OCI-LY7 (cell line): ENCODE data around the gene KRT39. TPM values are rescaled to one million over a fixed set of nuclear protein-coding genes. Genes with fewer than 3 reads are reported as not detected.

ENCODE experiments used
- BruUV-seq: library from RNA; stranded (reverse); fragments of 400-500 nt; replicated peaks from 2 replicates; lab custom pipeline; 2021; lab: Mats Ljungman, UMichigan
- CTCF ChIA-PET: fragments of 300-600 bp; sonication (Branson Sonifier 250); formaldehyde crosslinking; loops from one replicate; lab custom pipeline; 2022; ENCODE audit warnings: antibody characterized with exemption; ENCODE audit not compliant: unreplicated experiment; lab: Charles Lee
- POLR2A ChIA-PET: fragments of 300-600 bp; sonication (Branson Sonifier 250); formaldehyde crosslinking; loops from one replicate; lab custom pipeline; 2022; ENCODE audit warnings: antibody characterized with exemption; lab: Charles Lee
- DNase-seq: peaks from one replicate; pipeline ENCODE4 v3.0.0-alpha.2; 2015; ENCODE audit warnings: low spot score
- H2AFZ ChIP-seq: fragments of 200-600 bp; sonication (generic), shearing (Covaris generic); 2 replicates; pipeline ENCODE4 v1.6.1; 2014; ENCODE audit warnings: mild to moderate bottlenecking, antibody characterized with exemption, low read length, moderate library complexity
- H3K27ac ChIP-seq: fragments of 200-600 bp; sonication (generic); 2 replicates; pipeline ENCODE4 v1.5.1; 2014; ENCODE audit warnings: mixed run types, low read depth, mild to moderate bottlenecking, moderate library complexity, low read length, inconsistent platforms; ENCODE audit not compliant: poor library complexity, severe bottlenecking
- H3K36me3 ChIP-seq: fragments of 200-600 bp; sonication (generic); 2 replicates; pipeline ENCODE4 v1.6.1; 2014; ENCODE audit warnings: mild to moderate bottlenecking, antibody characterized with exemption, low read length, moderate library complexity, mixed read lengths; ENCODE audit not compliant: insufficient read depth
- H3K4me1 ChIP-seq: fragments of 200-600 bp; sonication (generic); 2 replicates; pipeline ENCODE4 v1.5.1; 2014; ENCODE audit warnings: mild to moderate bottlenecking, low read length; ENCODE audit not compliant: insufficient read depth, poor library complexity, severe bottlenecking
- H3K4me2 ChIP-seq: fragments of 200-600 bp; sonication (generic); 2 replicates; pipeline ENCODE4 v1.6.1; 2014; ENCODE audit warnings: mild to moderate bottlenecking, low read length
- H3K4me3 ChIP-seq: fragments of 200-600 bp; sonication (generic); 2 replicates; pipeline ENCODE4 v1.5.1; 2014; ENCODE audit warnings: mild to moderate bottlenecking, low read depth, low read length; ENCODE audit not compliant: poor library complexity, severe bottlenecking
- H3K79me2 ChIP-seq: fragments of 200-600 bp; sonication (generic); 2 replicates; pipeline ENCODE4 v1.6.1; 2016; ENCODE audit warnings: low read depth, mild to moderate bottlenecking, low read length, moderate library complexity, mixed read lengths; ENCODE audit not compliant: insufficient read depth
- H3K9me2 ChIP-seq: fragments of 200-600 bp; sonication (generic); 2 replicates; pipeline ENCODE4 v1.6.1; 2016; ENCODE audit warnings: mild to moderate bottlenecking, low read length, mixed read lengths; ENCODE audit not compliant: insufficient read depth
- H3K9me3 ChIP-seq: fragments of 200-600 bp; sonication (generic); 2 replicates; pipeline ENCODE4 v1.6.1; 2014; ENCODE audit warnings: mild to moderate bottlenecking, mixed run types, low read length, mixed read lengths
- H4K20me1 ChIP-seq: fragments of 200-600 bp; sonication (generic); 2 replicates; pipeline ENCODE4 v1.6.1; 2014; ENCODE audit warnings: mild to moderate bottlenecking, antibody characterized with exemption, low read length, moderate library complexity, mixed read lengths; ENCODE audit not compliant: insufficient read depth
- CTCF ChIP-seq: fragments of 200-600 bp; sonication (generic); conservative IDR thresholded peaks from 2 replicates; pipeline ENCODE4 v1.5.1; 2014; ENCODE audit warnings: mild to moderate bottlenecking, antibody characterized with exemption, low read length, moderate library complexity, mixed read lengths
- EZH2phosphoT487 ChIP-seq: fragments of 200-600 bp; sonication (generic); IDR thresholded peaks from 2 replicates; pipeline ENCODE4 v1.6.1; 2018; ENCODE audit warnings: low read depth, borderline replicate concordance, mild to moderate bottlenecking, mixed run types, antibody characterized with exemption, low read length, moderate library complexity, mixed read lengths
- intact Hi-C: fragments of 100-400 bp; cut with micrococcal nuclease; formaldehyde crosslinking; loops from one replicate; pipeline ENCODE4 v1.10.0; 2022; ENCODE audit not compliant: unreplicated experiment
- total RNA-seq, 2 experiments: library from RNA; depleted of rRNA in 1 of 2; stranded (reverse); fragments of >200 nt in 1 of 2; shearing (Covaris generic) in 1 of 2; gene quantifications; 2 replicates each; pipeline ENCODE4 v1.2.3, GENCODE V29; 2014 to 2022

The KRT39 gene
- total RNA-seq, 2 experiments from 2014 or later: not detected

GRCh38 chr17:40980117-40980516 lies 13.4 kb upstream of the KRT39 start:
- Histone ChIP-seq H3K9me3 (no peaks in the 10 kb centered on the region), H3K4me2 (no peak overlapping the region), H2AFZ (no peak overlapping the region), H3K4me3 (no peak overlapping the region), H3K79me2 (no peaks in the 10 kb centered on the region), H4K20me1 (no peaks in the 10 kb centered on the region), H3K9me2 (no peaks in the 10 kb centered on the region), H3K4me1 (no peaks in the 10 kb centered on the region), H3K27ac (no peak overlapping the region), H3K36me3 (no peaks in the 10 kb centered on the region)
- TF ChIP-seq CTCF: no peak
- BruUV-seq: no TSS peak
- DNase-seq: no peak
- intact Hi-C loops: no loop called here
- CTCF ChIA-PET: no interaction called here
- POLR2A ChIA-PET: interaction anchor here (0.6 kb wide), 1 partner anchor 1565 kb away, joined by 4 read pairs; no protein-coding TSS in a partner anchor

DNA sequence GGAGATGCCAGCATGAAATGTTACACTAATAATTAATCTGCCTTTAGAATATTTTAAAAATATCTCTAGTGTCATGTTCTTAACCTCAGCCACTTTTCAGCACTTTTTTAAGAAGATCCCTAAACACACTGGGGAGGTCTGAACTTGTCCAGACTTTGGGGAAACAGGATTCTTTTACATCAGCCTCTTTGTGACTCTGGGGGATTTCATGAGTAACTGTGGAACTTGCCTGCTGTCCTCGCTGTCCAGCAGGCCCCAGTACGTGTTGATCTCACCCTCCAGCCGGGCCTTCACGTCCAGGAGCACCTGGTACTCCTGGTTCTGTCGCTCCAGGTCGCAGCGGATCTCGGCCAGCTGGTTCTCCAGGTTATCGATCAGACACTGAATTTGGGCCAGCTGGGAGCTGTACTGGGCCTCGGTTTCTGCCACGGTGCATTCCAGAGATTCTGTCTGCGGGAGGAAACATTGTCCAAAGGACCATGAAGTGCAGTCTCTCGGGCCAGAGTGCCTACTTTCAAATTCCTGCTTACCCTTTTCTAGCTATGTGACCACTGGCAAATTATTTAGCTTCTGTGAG lies 11.9 kb upstream of the KRT39 start:
- no peaks in the 10 kb centered on the region for H3K4me1 ChIP-seq
- ChIA-PET CTCF (no interaction called here), POLR2A (no interaction called here)
- DNase-seq: no peak
- no peak for TF ChIP-seq EZH2phosphoT487
- TF ChIP-seq CTCF: no peak
- H3K79me2 ChIP-seq: no peaks in the 10 kb centered on the region
- no peak overlapping the region for H3K4me2 ChIP-seq
- no peaks in the 10 kb centered on the region for H3K9me2 ChIP-seq
- intact Hi-C loops: no loop called here
- H3K9me3 ChIP-seq: no peaks in the 10 kb centered on the region
- no peak overlapping the region for H3K27ac ChIP-seq
- H4K20me1 ChIP-seq: no peaks in the 10 kb centered on the region
- BruUV-seq: no TSS peak
- H3K36me3 ChIP-seq: no peaks in the 10 kb centered on the region
- no peak overlapping the region for H2AFZ ChIP-seq
- no peak overlapping the region for H3K4me3 ChIP-seq

DNA sequence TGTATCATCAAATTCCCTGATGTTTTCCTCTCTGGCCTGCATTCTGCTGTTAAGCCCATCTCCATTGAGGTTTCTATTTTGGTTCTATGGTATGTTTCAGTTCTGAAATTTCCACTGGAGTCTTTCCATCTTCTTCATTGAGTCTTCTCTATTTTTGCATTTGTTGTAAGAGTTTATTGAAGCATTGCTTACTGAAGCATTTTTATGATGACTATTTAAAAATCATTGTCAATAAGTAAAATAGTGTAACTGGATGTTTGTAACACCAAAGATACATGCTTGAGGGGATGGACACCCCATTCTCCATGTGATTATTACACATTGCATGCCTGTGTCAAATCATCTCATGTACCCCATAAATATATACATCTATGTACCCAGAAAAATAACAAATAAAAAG lies 8.8 kb upstream of the KRT39 start:
- ChIA-PET POLR2A (no interaction called here), CTCF (no interaction called here)
- H3K79me2 ChIP-seq: no peaks in the 10 kb centered on the region
- no peaks in the 10 kb centered on the region for H3K9me3 ChIP-seq
- no peaks in the 10 kb centered on the region for H3K36me3 ChIP-seq
- no peak overlapping the region for H3K4me2 ChIP-seq
- H4K20me1 ChIP-seq: no peaks in the 10 kb centered on the region
- no TSS peak for BruUV-seq
- TF ChIP-seq CTCF (no peak), EZH2phosphoT487 (no peak)
- DNase-seq: no peak
- no peak overlapping the region for H3K27ac ChIP-seq
- H2AFZ ChIP-seq: no peak overlapping the region
- H3K4me1 ChIP-seq: no peaks in the 10 kb centered on the region
- intact Hi-C loops: no loop called here
- H3K9me2 ChIP-seq: no peaks in the 10 kb centered on the region
- H3K4me3 ChIP-seq: no peak overlapping the region
